ENCODE measurements around the gene STKLD1.
A peak's percentile ranks its signal among the peaks of the same experiment; 100 is the strongest.
"Not testable (repeated sequence)": the region's sequence is repeated elsewhere in the genome, so short reads cannot be mapped to it uniquely, and the experiment has no call there.

Gene STKLD1

DNA sequence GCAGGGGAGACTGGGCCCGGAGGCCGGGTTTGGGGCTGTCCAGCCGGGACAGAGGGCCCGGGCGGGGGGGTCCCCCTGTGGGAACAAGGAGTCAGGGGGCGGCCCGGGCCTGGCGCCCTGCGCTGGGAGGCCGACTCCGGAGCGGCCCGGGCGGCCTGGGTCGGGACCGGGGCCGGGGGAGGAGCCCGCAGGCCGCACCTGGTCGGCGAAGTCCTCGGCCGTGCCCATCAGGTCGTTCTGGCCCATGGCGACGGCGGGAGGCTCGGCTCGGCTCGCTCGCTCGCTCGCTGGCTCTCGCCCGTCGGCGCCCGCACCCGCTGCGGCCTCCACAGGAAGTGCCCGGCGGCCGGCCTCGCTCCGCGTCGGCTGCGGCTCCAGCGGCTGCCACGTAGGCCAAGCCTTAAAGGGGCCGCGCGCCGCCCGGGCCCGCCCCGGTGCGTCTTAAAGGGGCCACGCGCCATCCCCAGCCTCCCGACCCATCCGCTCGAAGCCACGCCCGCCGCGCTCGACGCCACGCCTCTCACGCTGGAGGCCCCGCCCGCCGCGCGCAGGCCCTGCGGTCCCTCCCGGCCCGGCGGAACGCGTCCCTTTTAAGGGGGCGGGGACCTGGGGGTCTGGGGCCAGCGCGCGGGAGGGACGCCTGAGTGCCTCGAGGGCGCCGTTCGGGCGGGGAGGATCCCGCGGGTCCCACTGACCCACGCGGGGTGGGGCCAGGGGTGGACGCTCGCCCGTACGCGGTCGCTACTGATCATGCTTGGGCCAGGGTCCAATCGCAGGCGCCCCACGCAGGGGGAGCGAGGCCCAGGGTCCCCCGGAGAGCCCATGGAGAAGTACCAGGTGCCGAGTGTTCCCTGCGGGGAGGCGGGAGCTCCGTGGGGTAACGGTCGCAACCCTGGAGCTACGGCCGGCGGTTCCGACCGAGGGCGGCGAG lies at the start of gene STKLD1, which contains the start of gene SURF4:
Gene STKLD1 (plus strand): TSS at position 643 of the 931 bp plus-strand sequence. CDS start 108 bp downstream, at position 751.
Gene SURF4 (minus strand): TSS at position 337 of the 931 bp plus-strand sequence. CDS start 91 bp downstream, at position 246.
- peak; percentile 95 for DNase-seq

DNA sequence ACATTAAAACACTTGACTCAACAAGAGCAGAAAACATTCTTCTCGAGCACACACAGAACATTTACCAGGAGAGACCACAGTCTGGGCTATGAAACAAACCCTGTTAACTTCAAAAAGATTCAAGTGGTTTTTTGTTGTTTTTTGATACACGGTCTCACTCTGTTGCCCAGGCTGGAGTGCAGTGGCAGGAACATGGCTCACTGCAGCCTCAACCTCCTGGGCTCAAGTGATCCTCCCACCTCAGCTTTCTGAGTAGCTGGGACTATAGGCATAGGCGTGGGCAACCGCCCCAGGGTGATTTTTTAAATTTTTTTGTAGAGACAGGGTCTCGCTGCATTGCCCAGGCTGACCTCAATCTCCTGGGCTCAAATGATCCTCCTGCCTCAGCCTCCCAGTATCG lies 49.1 kb upstream of the STKLD1 start:
- DNase-seq, result not testable (repeated sequence)

GRCh38 chr9:133327834-133328484 lies 48.2 kb upstream of the STKLD1 start:
- DNase-seq, result no peak

GRCh38 chr9:133329306-133330156 lies 46.6 kb upstream of the STKLD1 start:
- not testable (repeated sequence) for DNase-seq

GRCh38 chr9:133331221-133331620 lies 44.9 kb upstream of the STKLD1 start:
- no peak for DNase-seq

- DNase-seq, result no peak
These were observed 44.4 kb upstream of the STKLD1 start for GRCh38 chr9:133331641-133332380.

DNA sequence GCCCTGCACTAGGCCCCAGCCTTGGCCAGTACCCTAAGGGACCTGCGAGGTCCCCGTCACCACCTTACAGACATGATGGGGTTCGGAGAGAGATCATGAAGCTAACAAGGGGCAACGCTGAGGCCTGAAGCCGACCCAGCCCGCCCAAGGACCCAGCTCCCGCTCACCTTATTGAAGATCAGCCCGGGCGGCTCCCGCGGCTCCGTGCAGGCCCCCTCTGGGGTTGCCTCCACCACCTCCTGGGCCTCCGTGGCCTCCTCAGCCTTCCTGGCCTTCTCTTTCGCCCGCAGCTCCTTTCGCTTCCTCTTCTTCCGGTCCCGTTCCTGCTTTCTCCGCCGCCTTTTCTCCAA lies 43.8 kb upstream of the STKLD1 start:
- DNase-seq, result no peak

GRCh38 chr9:133333011-133333410 lies 43.2 kb upstream of the STKLD1 start:
- no peak for DNase-seq

- DNase-seq, result no peak
These were observed 42.6 kb upstream of the STKLD1 start for GRCh38 chr9:133333566-133333965.

DNA sequence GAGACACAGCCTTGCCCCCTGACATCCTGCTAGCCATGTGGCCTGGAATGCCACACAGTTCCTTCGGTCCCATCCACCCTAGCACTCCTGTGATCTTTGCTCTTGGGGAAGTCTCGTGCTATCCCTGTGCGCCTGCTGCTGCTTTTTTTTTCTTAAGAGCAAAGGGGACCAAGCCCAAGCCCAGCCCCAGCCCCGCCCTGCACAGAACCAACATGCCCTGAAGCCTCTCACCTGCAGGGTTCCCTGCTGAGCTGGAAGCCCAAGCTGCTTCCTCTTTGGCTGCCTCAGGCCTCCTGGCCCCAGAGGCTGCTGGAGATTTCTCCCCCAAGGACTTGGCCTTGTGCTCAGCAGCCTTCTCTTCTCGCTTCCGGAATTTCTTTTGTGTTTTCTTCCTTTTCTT lies 42.0 kb upstream of the STKLD1 start:
- no peak for DNase-seq

DNA sequence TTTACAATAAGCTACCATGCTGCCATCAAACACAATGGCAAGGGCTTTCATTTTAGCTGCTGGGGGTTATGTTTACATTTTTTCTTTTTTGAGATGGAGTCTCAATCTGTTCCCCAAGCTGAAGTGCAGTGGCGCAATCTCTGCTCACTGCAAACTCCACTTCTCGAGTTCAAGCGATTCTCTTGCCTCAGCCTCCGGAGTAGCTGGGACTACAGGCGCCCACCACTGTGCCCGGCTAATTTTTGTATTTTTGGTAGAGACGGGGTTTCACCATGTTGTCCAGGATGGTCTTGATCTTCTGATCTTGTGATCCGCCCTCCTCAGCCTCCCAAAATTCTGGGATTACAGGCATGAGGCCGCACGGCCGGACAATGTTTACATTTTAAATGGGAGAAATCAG lies 41.3 kb upstream of the STKLD1 start:
- peak; percentile 2 for DNase-seq

- DNase-seq, result peak; percentile 96
These were observed 40.0 kb upstream of the STKLD1 start, which contains the start of gene SURF6 for GRCh38 chr9:133335924-133336811. Gene SURF6, minus strand, starts transcription at chr9:133336188. Its CDS starts 56 bp downstream, at chr9:133336132.

DNA sequence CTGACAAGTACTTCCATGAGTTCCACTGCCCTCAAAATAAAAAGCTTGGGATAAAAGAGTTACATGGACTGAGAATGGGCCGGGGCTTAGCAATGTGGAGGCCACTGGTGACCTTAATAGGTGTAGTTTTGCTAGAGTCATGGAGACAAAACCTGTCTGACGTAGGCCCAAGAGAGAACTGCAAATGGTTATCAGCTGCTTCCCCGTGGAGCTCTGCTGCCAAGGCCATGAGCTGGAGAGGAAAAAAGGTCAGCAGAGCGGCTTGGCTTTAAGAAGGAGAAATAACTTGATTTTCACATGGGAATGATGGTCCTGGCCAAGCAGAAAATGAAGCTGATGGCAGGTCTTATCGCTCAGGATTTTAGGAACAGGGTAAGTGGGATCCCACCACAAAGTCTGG lies 36.5 kb upstream of the STKLD1 start:
- no peak for DNase-seq

DNA sequence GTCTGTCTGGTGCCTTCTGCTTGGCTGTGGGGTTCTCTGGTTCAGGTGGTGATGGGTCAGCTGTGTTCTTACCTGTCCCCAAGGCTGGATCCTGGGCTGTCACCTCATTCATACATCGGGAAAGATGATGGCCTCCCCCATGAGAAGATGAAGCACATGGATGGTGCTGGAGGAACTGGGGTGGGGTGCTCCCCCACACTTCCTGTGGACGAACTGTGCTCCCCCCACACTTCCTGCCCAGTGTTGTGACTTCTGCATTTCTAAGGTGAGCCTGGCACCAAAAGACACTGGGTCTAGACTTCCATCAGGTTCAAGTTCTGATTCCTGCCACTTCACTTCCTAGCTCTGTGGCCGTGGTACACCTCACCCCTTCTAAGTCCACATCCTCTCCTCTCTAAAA lies 35.9 kb upstream of the STKLD1 start:
- DNase-seq, result no peak

GRCh38 chr9:133340916-133341315 lies 35.2 kb upstream of the STKLD1 start:
- DNase-seq, result no peak

DNA sequence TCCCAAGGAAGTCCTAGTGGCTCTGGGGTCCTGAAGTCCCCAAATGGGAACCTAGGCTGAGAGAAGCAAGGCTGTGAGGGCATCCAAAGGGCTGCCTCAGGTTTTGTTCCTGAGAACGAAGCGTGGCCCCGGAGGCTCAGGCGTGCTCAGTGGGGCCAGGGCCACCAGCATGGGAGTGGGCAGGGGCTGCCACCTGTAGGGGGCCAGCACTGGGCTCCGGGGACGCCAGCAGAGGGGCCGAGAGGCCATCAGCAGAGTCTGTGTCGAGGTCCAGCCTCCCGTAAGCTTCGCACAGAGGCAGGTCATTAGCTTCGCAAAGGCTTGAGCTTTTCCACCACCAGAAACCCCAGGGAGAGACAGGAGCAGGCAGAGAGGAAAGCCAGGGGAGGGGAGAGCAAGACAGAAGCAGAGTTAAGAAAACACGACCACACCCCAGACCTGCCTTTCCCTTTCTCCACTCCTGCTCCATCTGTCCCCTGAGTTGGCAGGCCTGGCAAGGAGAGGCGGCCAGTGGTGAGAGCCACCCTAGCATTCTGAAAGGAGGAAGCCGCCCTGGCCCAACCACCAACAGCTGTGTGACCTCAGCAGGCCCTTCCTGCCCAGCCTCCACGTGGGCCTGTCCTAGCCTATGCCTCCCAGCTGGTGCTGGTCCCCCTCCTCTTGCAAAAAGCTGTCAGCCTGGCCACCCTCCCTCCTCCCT lies 34.6 kb upstream of the STKLD1 start:
- DNase-seq, result no peak

- DNase-seq, result no peak
These were observed 34.1 kb upstream of the STKLD1 start for GRCh38 chr9:133342069-133342406.

- DNase-seq, result no peak
These were observed 33.6 kb upstream of the STKLD1 start for GRCh38 chr9:133342570-133342969.

DNA sequence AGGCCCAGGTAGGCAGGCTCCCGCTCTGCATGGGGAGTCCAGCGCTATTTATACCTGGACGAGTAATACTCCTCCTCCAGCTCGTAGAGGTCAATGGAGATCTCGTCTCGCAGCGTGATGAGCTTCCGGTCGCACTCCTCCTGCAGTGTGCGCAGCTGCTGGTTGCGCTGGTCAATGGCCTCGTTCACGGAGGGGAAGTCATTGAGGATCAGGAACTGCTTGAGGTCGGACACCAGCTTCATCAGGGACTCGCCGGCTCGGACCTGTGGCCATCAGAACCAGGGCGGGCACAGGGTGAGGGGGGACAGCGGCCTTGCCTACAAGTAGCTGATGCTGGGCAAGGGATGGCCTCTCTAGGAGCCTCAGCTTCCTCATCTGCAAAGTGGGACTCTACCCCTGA lies 32.1 kb upstream of the STKLD1 start:
- DNase-seq, result no peak

GRCh38 chr9:133344979-133345378 lies 31.2 kb upstream of the STKLD1 start:
- DNase-seq, result no peak

GRCh38 chr9:133345596-133345995 lies 30.6 kb upstream of the STKLD1 start:
- DNase-seq, result no peak

All from activated naive CD4-positive, alpha-beta T cell treated with anti-CD3 and anti-CD28 coated beads, Interleukin-2, amount 50 U/mL, for 16 hours (primary cell).